ENCODE measurements around the gene PARD3.

Gene PARD3

GRCh38 chr10:34166823-34167222, 648.3 kb downstream of the PARD3 start:
- no peak for DNase-seq

GRCh38 chr10:34166354-34166753, 648.7 kb downstream of the PARD3 start:
- no peak for DNase-seq

GRCh38 chr10:34164029-34164428, 651.1 kb downstream of the PARD3 start:
- no peak for DNase-seq

GRCh38 chr10:34163075-34163905, 651.8 kb downstream of the PARD3 start:
- DNase-seq, result no peak

GRCh38 chr10:34161777-34162370, 653.2 kb downstream of the PARD3 start:
- no peak for DNase-seq

GRCh38 chr10:34160595-34160994, 654.5 kb downstream of the PARD3 start:
- no peak for DNase-seq

GRCh38 chr10:34157501-34157900, 657.6 kb downstream of the PARD3 start:
- DNase-seq, result no peak

- no peak for DNase-seq
Observed at GRCh38 chr10:34156781-34157425, 658.2 kb downstream of the PARD3 start.

GRCh38 chr10:34155812-34156211, 659.3 kb downstream of the PARD3 start:
- no peak for DNase-seq

- DNase-seq, result no peak
Observed at GRCh38 chr10:34154383-34154900, 660.7 kb downstream of the PARD3 start.

GRCh38 chr10:34153663-34154382, 661.3 kb downstream of the PARD3 start:
- no peak for DNase-seq

- no peak for DNase-seq
Observed at GRCh38 chr10:34152434-34152833, 662.7 kb downstream of the PARD3 start.

GRCh38 chr10:34151931-34152330, 663.2 kb downstream of the PARD3 start:
- DNase-seq, result no peak

- no peak for DNase-seq
Observed at GRCh38 chr10:34151481-34151880, 663.6 kb downstream of the PARD3 start.

- DNase-seq, result no peak
Observed at GRCh38 chr10:34150103-34150502, 665.0 kb downstream of the PARD3 start.

GRCh38 chr10:34148305-34148657, 666.8 kb downstream of the PARD3 start:
- DNase-seq, result no peak

GRCh38 chr10:34147641-34148304, 667.3 kb downstream of the PARD3 start:
- DNase-seq, result no peak

GRCh38 chr10:34145715-34146114, 669.4 kb downstream of the PARD3 start:
- DNase-seq, result no peak

GRCh38 chr10:34143466-34143865, 671.6 kb downstream of the PARD3 start:
- DNase-seq, result no peak

- no peak for DNase-seq
Observed at GRCh38 chr10:34141032-34141680, 673.9 kb downstream of the PARD3 start.

GRCh38 chr10:34139559-34139958, 675.5 kb downstream of the PARD3 start:
- no peak for DNase-seq

- DNase-seq, result no peak
Observed at GRCh38 chr10:34137955-34138354, 677.1 kb downstream of the PARD3 start.
